ENCODE measurements around the gene FAM168A. TPM values are rescaled to one million over a fixed set of nuclear protein-coding genes. Genes with fewer than 3 reads are reported as not detected.

Gene FAM168A
- total RNA-seq, 2 experiments from 2014 or later, result 12.7 to 17.5 TPM

GRCh38 chr11:73388265-73389133 is 209.4 kb downstream of the FAM168A start:
- peaks cover 32% of the 10 kb centered on the region for H3K4me1 Mint-ChIP-seq
- peaks cover 4% of the 10 kb centered on the region for H3K36me3 Mint-ChIP-seq (ENCODE audit: low read depth)

GRCh38 chr11:73387594-73388264 is 210.2 kb downstream of the FAM168A start:
- intact Hi-C loops (cut with DNase I, micrococcal nuclease), result no loop called here
- Mint-ChIP-seq H3K27me3 (no peaks in the 10 kb centered on the region), H3K36me3 (ENCODE audit: low read depth) (no peaks in the 10 kb centered on the region), H3K4me1 (peaks cover 38% of the 10 kb centered on the region), H3K9me3 (ENCODE audit: low read depth) (no peaks in the 10 kb centered on the region), H3K4me3 (no peak overlapping the region), H3K27ac (peak overlapping the region; percentile 19)
- CTCF ChIA-PET, result interaction anchor here (0.6 to 0.9 kb wide), 2 partner anchors 10 to 37 kb away, joined by 3 to 4 read pairs; no protein-coding TSS in a partner anchor
- ATAC-seq, result no peak
- POLR2A ChIA-PET, result no interaction called here
- DNase-seq, result no peak

More at GRCh38 chr11:73388265-73389133, 209.4 kb downstream of the FAM168A start:
- H3K27ac Mint-ChIP-seq, result peak overlapping the region; percentile 19
- no peak overlapping the region for H3K4me3 Mint-ChIP-seq
- H3K9me3 Mint-ChIP-seq (ENCODE audit: low read depth), result no peaks in the 10 kb centered on the region
- ATAC-seq, result no peak
- intact Hi-C loops (cut with DNase I, micrococcal nuclease), result no loop called here
- ChIA-PET CTCF (interaction anchor here (0.9 kb wide), 1 partner anchor 37 kb away, joined by 3 read pairs; no protein-coding TSS in a partner anchor), POLR2A (interaction anchor here (0.6 kb wide), 1 partner anchor 486 kb away, joined by 4 read pairs; no protein-coding TSS in a partner anchor)
- no peak for DNase-seq
- H3K27me3 Mint-ChIP-seq, result no peaks in the 10 kb centered on the region

DNA sequence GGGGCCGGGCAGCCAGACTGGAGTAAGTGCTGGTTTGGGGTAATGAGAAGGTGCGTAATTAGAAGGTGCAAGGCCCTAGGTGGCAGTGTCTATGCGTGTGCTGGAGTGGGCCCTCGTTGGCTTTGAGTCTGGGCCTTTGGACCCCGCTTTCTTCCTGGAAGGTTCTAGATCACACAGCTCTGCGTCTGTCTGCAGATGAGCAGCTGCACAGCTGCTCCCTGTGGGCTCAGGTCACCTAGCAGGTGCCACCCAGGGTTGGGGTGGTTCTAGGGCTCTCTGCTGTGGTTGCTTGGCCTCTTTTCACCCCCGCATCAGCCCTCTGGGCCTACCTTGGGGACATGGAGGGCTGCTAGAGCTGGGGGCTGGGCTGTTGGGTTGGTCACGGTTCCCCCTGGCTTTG is 211.4 kb downstream of the FAM168A start:
- H3K4me1 Mint-ChIP-seq, result peaks cover 47% of the 10 kb centered on the region
- no peak for DNase-seq
- ChIA-PET POLR2A (no interaction called here), CTCF (interaction anchor here (2.8 kb wide), 1 partner anchor 12 kb away, joined by 12 read pairs; no protein-coding TSS in a partner anchor)
- H3K9me3 Mint-ChIP-seq (ENCODE audit: low read depth), result no peaks in the 10 kb centered on the region
- no peak for ATAC-seq
- intact Hi-C loops (cut with DNase I, micrococcal nuclease), result no loop called here
- no peak overlapping the region for H3K4me3 Mint-ChIP-seq
- no peak overlapping the region for H3K27ac Mint-ChIP-seq
- H3K36me3 Mint-ChIP-seq (ENCODE audit: low read depth), result no peaks in the 10 kb centered on the region
- no peaks in the 10 kb centered on the region for H3K27me3 Mint-ChIP-seq

DNA sequence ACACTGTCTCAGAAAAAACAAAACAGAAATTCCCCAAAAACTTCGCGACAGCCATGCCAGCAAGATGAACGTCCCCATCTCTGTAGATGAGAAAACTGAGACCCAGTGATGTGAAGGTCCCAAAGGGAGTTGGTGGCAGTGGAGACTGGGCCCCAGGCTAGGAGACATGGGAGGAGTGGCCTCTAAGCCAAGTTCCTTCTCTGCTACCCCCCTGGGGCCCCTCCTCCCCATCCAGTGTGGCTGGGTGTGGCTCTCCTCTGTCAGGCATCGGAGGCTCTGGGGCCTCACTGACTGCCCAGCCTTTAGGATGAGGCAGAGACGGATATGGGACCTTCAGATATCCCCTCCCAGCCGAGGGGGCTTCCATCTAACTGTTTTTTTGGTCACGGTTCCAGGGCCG is 211.9 kb downstream of the FAM168A start:
- peak overlapping the region; percentile 47 for H3K27ac Mint-ChIP-seq
- no peaks in the 10 kb centered on the region for H3K9me3 Mint-ChIP-seq (ENCODE audit: low read depth)
- DNase-seq (no peak), ATAC-seq (no peak)
- H3K36me3 Mint-ChIP-seq (ENCODE audit: low read depth), result no peaks in the 10 kb centered on the region
- intact Hi-C loops (cut with DNase I, micrococcal nuclease), result no loop called here
- H3K4me1 Mint-ChIP-seq, result peaks cover 50% of the 10 kb centered on the region
- ChIA-PET CTCF (interaction anchor here (1.5 to 2.8 kb wide), 4 partner anchors 13 to 35 kb away, joined by 3 to 12 read pairs (median 6); no protein-coding TSS in a partner anchor), POLR2A (no interaction called here)
- no peak overlapping the region for H3K4me3 Mint-ChIP-seq
- H3K27me3 Mint-ChIP-seq, result no peaks in the 10 kb centered on the region

GRCh38 chr11:73384872-73385689 is 212.8 kb downstream of the FAM168A start:
- H3K27ac Mint-ChIP-seq, result peak overlapping the region; percentile 65
- peak; percentile 76 for ATAC-seq
- H3K4me1 Mint-ChIP-seq, result peaks cover 52% of the 10 kb centered on the region
- DNase-seq, result peak; percentile 56
- H3K27me3 Mint-ChIP-seq, result no peaks in the 10 kb centered on the region
- POLR2A ChIA-PET, result interaction anchor here (0.5 to 0.6 kb wide), 2 partner anchors 206 to 810 kb away, joined by 3 read pairs; no protein-coding TSS in a partner anchor
- intact Hi-C loops (cut with DNase I, micrococcal nuclease), result no loop called here
- H3K9me3 Mint-ChIP-seq (ENCODE audit: low read depth), result no peaks in the 10 kb centered on the region
- CTCF ChIA-PET, result interaction anchor here (0.6 to 2.8 kb wide), 7 partner anchors 14 to 597 kb away, joined by 3 to 12 read pairs (median 4); partner anchors contain the start of gene UCP2
- H3K36me3 Mint-ChIP-seq (ENCODE audit: low read depth), result no peaks in the 10 kb centered on the region
- no peak overlapping the region for H3K4me3 Mint-ChIP-seq

DNA sequence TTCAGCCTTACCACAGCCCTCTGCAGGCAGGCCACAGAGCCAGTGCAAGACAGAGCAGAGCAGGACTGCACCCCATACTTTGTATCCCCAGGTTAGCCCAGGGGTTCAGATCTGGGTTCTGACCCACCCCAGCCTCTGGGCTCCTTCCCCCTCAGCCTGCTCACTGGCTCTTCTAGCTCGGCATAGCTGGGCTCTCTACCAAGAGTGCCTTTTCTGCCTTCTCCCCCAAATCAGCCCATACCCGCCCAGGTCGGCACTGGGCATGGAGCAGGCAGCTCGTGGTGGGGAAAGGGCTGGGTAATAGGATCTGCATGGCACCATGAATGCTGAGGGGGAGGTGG is 213.4 kb downstream of the FAM168A start:
- ATAC-seq (peak; percentile 3), DNase-seq (no peak)
- CTCF ChIA-PET, result interaction anchor here (0.6 to 2.8 kb wide), 8 partner anchors 14 to 598 kb away, joined by 3 to 12 read pairs (median 4); partner anchors contain the start of gene UCP2
- no peaks in the 10 kb centered on the region for H3K9me3 Mint-ChIP-seq (ENCODE audit: low read depth)
- no peaks in the 10 kb centered on the region for H3K36me3 Mint-ChIP-seq (ENCODE audit: low read depth)
- H3K27ac Mint-ChIP-seq, result peak overlapping the region; percentile 24
- POLR2A ChIA-PET, result interaction anchor here (0.6 kb wide), 1 partner anchor 810 kb away, joined by 3 read pairs; no protein-coding TSS in a partner anchor
- intact Hi-C loops (cut with DNase I, micrococcal nuclease), result no loop called here
- no peak overlapping the region for H3K4me3 Mint-ChIP-seq
- H3K4me1 Mint-ChIP-seq, result peaks cover 58% of the 10 kb centered on the region
- no peaks in the 10 kb centered on the region for H3K27me3 Mint-ChIP-seq

GRCh38 chr11:73384125-73384441 is 213.8 kb downstream of the FAM168A start:
- no peaks in the 10 kb centered on the region for H3K9me3 Mint-ChIP-seq (ENCODE audit: low read depth)
- ChIA-PET POLR2A (no interaction called here), CTCF (interaction anchor here (0.9 to 2.8 kb wide), 3 partner anchors 15 to 186 kb away, joined by 4 to 12 read pairs (median 7); no protein-coding TSS in a partner anchor)
- no peaks in the 10 kb centered on the region for H3K27me3 Mint-ChIP-seq
- H3K4me1 Mint-ChIP-seq, result peaks cover 59% of the 10 kb centered on the region
- no peak for DNase-seq
- H3K4me3 Mint-ChIP-seq, result no peak overlapping the region
- intact Hi-C loops (cut with DNase I, micrococcal nuclease), result no loop called here
- peak overlapping the region; percentile 16 for H3K27ac Mint-ChIP-seq
- no peaks in the 10 kb centered on the region for H3K36me3 Mint-ChIP-seq (ENCODE audit: low read depth)
- ATAC-seq, result no peak

DNA sequence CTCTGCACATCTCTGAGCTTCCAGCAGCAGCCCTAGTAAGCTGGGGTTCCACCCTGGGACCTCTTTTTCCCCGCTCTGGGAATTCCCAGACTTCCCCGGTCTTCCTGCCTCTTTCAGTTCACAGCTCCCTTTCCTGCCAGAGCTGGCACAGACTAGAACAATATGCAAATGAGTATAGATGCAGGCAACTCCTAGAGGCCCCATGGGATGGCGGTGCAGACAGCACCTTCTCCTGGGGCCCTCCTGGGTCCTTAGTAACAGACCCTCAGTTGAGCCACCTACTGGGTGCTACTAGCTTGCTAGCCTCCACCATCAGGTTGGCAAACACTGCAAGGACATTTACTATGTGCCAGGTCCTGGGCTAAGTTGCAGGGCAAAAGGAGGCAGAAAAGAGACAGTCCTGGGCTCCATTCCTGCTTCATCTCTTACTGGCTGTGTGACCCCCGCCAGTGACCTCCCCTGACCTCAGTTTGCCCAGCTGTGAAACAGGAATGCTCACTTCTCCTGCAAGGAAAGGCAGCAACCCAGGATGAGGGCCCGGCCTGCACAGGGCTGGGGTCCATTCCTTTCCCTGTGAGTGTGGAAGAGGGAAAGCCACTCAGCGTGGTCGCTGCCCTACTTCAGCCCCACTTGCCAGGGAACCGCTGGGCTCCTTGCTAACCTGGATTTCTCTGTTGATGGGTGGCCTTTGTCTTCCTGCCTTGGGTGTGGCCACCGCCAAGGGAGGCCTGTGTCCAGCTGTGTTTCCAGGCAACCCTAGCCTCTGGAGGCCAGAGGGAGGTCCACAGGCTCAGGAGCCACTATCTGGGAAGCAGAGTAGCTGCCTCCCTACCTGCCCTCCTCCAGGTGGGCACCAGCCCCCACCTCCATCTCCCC is 214.4 kb downstream of the FAM168A start:
- Mint-ChIP-seq H3K4me1 (peaks cover 61% of the 10 kb centered on the region), H3K36me3 (ENCODE audit: low read depth) (no peaks in the 10 kb centered on the region), H3K9me3 (ENCODE audit: low read depth) (no peaks in the 10 kb centered on the region), H3K4me3 (no peak overlapping the region), H3K27me3 (no peaks in the 10 kb centered on the region), H3K27ac (peak overlapping the region; percentile 42)
- intact Hi-C loops (cut with DNase I, micrococcal nuclease), result no loop called here
- ChIA-PET POLR2A (interaction anchor here (1.4 kb wide), 1 partner anchor 12 kb away, joined by 3 read pairs; no protein-coding TSS in a partner anchor), CTCF (interaction anchor here (0.9 to 2.1 kb wide), 3 partner anchors 32 to 187 kb away, joined by 4 to 10 read pairs (median 7); no protein-coding TSS in a partner anchor)
- ATAC-seq (no peak), DNase-seq (peak; percentile 5)

DNA sequence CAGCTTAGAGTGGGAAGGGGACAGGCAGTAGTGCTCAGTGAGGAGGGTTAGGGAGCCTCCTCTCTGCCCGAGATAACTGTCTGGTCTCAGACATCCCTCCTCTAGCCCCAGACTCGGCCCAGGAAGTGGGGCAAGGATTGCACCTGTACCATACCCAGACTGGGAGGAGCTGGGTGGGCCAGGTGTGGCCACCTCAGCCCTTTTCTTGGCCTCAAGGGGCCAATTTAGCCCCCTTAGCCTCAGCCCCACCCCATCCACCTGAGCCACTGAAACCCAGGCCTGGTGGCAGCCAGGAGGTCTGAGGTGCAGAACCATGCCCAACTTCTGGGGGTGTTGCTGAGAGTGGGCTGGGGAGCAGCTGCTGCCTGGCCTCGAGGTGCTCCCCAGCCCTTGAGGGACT is 215.2 kb downstream of the FAM168A start:
- Mint-ChIP-seq H3K36me3 (ENCODE audit: low read depth) (no peaks in the 10 kb centered on the region), H3K4me1 (peaks cover 68% of the 10 kb centered on the region), H3K27me3 (no peaks in the 10 kb centered on the region), H3K9me3 (ENCODE audit: low read depth) (no peaks in the 10 kb centered on the region), H3K27ac (no peak overlapping the region), H3K4me3 (no peak overlapping the region)
- no peak for DNase-seq
- CTCF ChIA-PET, result interaction anchor here (1.9 kb wide), 1 partner anchor 32 kb away, joined by 10 read pairs; no protein-coding TSS in a partner anchor
- intact Hi-C loops (cut with DNase I, micrococcal nuclease), result no loop called here
- ATAC-seq, result no peak
- POLR2A ChIA-PET, result interaction anchor here (1.4 kb wide), 1 partner anchor 13 kb away, joined by 3 read pairs; no protein-coding TSS in a partner anchor

- H3K4me3 Mint-ChIP-seq, result no peak overlapping the region
- H3K36me3 Mint-ChIP-seq (ENCODE audit: low read depth), result peaks cover 2% of the 10 kb centered on the region
- peak; percentile 4 for DNase-seq
- POLR2A ChIA-PET, result no interaction called here
- intact Hi-C loops (cut with DNase I, micrococcal nuclease), result no loop called here
- no peak overlapping the region for H3K27ac Mint-ChIP-seq
- CTCF ChIA-PET, result interaction anchor here (0.8 to 1.9 kb wide), 2 partner anchors 17 to 31 kb away, joined by 3 to 10 read pairs; no protein-coding TSS in a partner anchor
- no peak for ATAC-seq
- peaks cover 71% of the 10 kb centered on the region for H3K4me1 Mint-ChIP-seq
- no peaks in the 10 kb centered on the region for H3K9me3 Mint-ChIP-seq (ENCODE audit: low read depth)
- no peaks in the 10 kb centered on the region for H3K27me3 Mint-ChIP-seq
These were observed 215.7 kb downstream of the FAM168A start for GRCh38 chr11:73382183-73382582.
